ENCODE data around the gene HOMER1.

The HOMER1 gene

GRCh38 chr5:79552984-79553383 lies 39.0 kb upstream of the HOMER1 start:
- no peak for DNase-seq (ENCODE audit: low read depth)
- TF ChIP-seq CTCF (IDR thresholded peaks at IDR 0.05; ENCODE audit: insufficient read depth, low read depth, low read length, missing control alignments): no peak
- H3K4me3 ChIP-seq (ENCODE audit: low read depth, low read length): no peak overlapping the region

- no peak for DNase-seq (ENCODE audit: low read depth)
- no peak for TF ChIP-seq CTCF (IDR thresholded peaks at IDR 0.05; ENCODE audit: insufficient read depth, low read depth, low read length, missing control alignments)
- H3K4me3 ChIP-seq (ENCODE audit: low read depth, low read length): no peak overlapping the region
Measured at GRCh38 chr5:79547982-79548381, 34.0 kb upstream of the HOMER1 start.

GRCh38 chr5:79547429-79547822 lies 33.5 kb upstream of the HOMER1 start:
- no peak overlapping the region for H3K4me3 ChIP-seq (ENCODE audit: low read depth, low read length)
- TF ChIP-seq CTCF (IDR thresholded peaks at IDR 0.05; ENCODE audit: insufficient read depth, low read depth, low read length, missing control alignments): no peak
- DNase-seq (ENCODE audit: low read depth): no peak

- TF ChIP-seq CTCF (IDR thresholded peaks at IDR 0.05; ENCODE audit: insufficient read depth, low read depth, low read length, missing control alignments): no peak
- no peak overlapping the region for H3K4me3 ChIP-seq (ENCODE audit: low read depth, low read length)
- DNase-seq (ENCODE audit: low read depth): no peak
Measured at GRCh38 chr5:79546782-79547428, 33.0 kb upstream of the HOMER1 start.

- no peak for TF ChIP-seq CTCF (IDR thresholded peaks at IDR 0.05; ENCODE audit: insufficient read depth, low read depth, low read length, missing control alignments)
- no peak for DNase-seq (ENCODE audit: low read depth)
- H3K4me3 ChIP-seq (ENCODE audit: low read depth, low read length): no peak overlapping the region
Measured at GRCh38 chr5:79544131-79544530, 30.2 kb upstream of the HOMER1 start.

- no peak for TF ChIP-seq CTCF (IDR thresholded peaks at IDR 0.05; ENCODE audit: insufficient read depth, low read depth, low read length, missing control alignments)
- no peak for DNase-seq (ENCODE audit: low read depth)
Measured at GRCh38 chr5:79540939-79541338, 27.0 kb upstream of the HOMER1 start.

More at GRCh38 chr5:79540939-79541338, 27.0 kb upstream of the HOMER1 start:
- no peak overlapping the region for H3K4me3 ChIP-seq (ENCODE audit: low read depth, low read length)

Measured in GM12865 (cell line).